ENCODE data around the gene ATPAF1.

GRCh38 chr1:46650491-46650890, 17.7 kb downstream of the ATPAF1 start:
- TF ChIP-seq EP300 (IDR thresholded peaks at IDR 0.05; ENCODE audit: borderline replicate concordance) (no peak), TCF12 (IDR thresholded peaks at IDR 0.05; ENCODE audit: low read depth) (no peak), TEAD4 (IDR thresholded peaks at IDR 0.05) (no peak), MAX (IDR thresholded peaks at IDR 0.05) (no peak), NFIC (IDR thresholded peaks at IDR 0.05) (no peak), CREB1 (IDR thresholded peaks at IDR 0.05; ENCODE audit: low read depth) (no peak), USF1 (IDR thresholded peaks at IDR 0.05) (no peak)
